AG09309 (cell line): ENCODE data around the gene ZNF316.
"Not testable (repeated sequence)": the region's sequence is repeated elsewhere in the genome, so short reads cannot be mapped to it uniquely, and the experiment has no call there.

Source experiments
- DNase-seq: peaks from one replicate; pipeline ENCODE4 v3.0.0-alpha.2; 2010; ENCODE audit warnings: low read depth
- H3K4me3 ChIP-seq: 2 replicates; pipeline ENCODE4 v1.5.1; 2011; ENCODE audit warnings: mild to moderate bottlenecking, low read depth, low read length, moderate library complexity; ENCODE audit not compliant: control insufficient read depth
- CTCF ChIP-seq: IDR thresholded peaks from 2 replicates; pipeline ENCODE4 v1.5.1; 2011; ENCODE audit warnings: mild to moderate bottlenecking, low read depth, low read length, inconsistent platforms; ENCODE audit not compliant: insufficient read depth, control insufficient read depth; ENCODE audit errors: missing control alignments

Gene ZNF316

GRCh38 chr7:6631605-6632004 is 5.5 kb upstream of the ZNF316 start:
- H3K4me3 ChIP-seq, result no peak overlapping the region
- no peak for TF ChIP-seq CTCF
- no peak for DNase-seq

GRCh38 chr7:6634021-6634420 is 3.1 kb upstream of the ZNF316 start:
- no peak overlapping the region for H3K4me3 ChIP-seq
- no peak for DNase-seq
- no peak for TF ChIP-seq CTCF

DNA sequence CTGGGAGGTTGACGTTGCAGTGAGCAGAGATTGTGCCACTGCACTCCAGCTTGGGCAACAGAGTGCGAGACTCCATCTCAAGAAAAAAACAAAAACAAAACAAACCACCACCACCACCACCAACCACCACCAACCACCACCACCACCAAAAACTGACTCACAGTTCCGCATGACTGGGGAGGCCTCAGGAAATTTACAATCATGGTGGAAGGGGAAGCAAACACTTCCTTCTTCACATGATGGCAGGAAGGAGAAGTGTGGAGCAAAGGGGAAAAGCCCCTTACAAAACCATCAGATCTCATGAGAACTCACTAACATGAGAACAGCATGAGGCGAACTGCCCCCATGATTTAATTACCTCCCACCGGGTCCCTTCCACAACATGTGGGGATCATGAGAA is 2.1 kb upstream of the ZNF316 start:
- not testable (repeated sequence) for H3K4me3 ChIP-seq, DNase-seq

GRCh38 chr7:6637544-6638229 is 569 bp downstream of the ZNF316 start:
- H3K4me3 ChIP-seq, result peak overlapping the region; percentile 60
- no peak for DNase-seq

DNA sequence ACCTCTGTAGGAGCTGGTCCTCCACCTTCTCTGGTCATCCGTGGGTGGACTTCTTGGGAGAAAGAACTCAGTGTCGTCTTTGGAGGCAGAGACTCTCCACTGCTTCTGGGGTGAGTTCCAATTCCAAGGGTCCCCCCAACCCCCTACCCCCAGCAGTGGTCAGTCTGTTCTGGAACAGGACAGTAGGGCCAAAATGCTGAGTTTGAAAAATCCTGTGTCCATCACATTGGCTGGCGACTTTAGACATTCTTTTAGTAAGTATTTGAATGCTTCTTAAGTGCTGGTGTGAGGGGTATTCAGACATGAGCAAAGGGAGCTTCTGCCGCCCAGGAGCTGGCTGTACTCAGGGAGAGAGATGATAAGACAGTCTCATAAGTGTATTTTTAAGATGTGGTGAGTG is 1.9 kb downstream of the ZNF316 start:
- DNase-seq, result no peak
- no peak for TF ChIP-seq CTCF
- no peak overlapping the region for H3K4me3 ChIP-seq

More at GRCh38 chr7:6637544-6638229, 569 bp downstream of the ZNF316 start:
- TF ChIP-seq CTCF, result peak; percentile 33

GRCh38 chr7:6639627-6640026 is 2.5 kb downstream of the ZNF316 start:
- DNase-seq, result no peak
- no peak overlapping the region for H3K4me3 ChIP-seq
- TF ChIP-seq CTCF, result no peak

DNA sequence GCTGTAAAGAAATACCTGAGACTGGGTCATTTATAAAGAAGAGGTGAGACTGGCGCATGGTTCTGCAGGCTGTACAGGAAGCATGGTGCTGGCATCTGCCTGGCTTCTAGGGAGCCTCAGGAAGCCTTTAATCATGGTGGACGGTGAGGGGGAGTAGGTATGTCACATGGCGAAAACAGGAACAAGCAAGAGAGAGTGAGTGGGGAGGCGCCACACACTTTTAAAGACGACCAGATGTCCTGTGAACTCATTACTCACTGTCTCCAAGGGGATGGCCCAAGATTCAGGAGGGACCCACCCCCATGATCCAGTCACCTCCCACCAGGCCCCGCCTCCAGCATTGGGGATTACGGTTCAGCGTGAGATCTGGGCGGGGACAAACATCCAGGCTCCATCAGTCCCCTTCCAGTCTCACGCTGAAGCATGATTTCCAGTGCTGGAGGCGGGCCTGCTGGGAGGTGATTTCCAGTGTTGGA is 3.2 kb downstream of the ZNF316 start:
- DNase-seq, result no peak
- no peak for TF ChIP-seq CTCF
- no peak overlapping the region for H3K4me3 ChIP-seq
